ENCODE results near the gene DMD. TPM values are rescaled to one million over a fixed set of nuclear protein-coding genes. Genes with fewer than 3 reads are reported as not detected.

Gene DMD
- total RNA-seq, 4 donors from 2014 or later: 18.7 to 69.5 (median 38.5) TPM

- TF ChIP-seq POLR2AphosphoS5 (IDR thresholded peaks at IDR 0.05) (no peak), POLR2A (IDR thresholded peaks at IDR 0.05) (no peak), CTCF (IDR thresholded peaks at IDR 0.05) (no peak), EP300 (IDR thresholded peaks at IDR 0.05) (no peak)
- no peaks in the 10 kb centered on the region for H3K4me1 ChIP-seq
- no peaks in the 10 kb centered on the region for H3K9me3 ChIP-seq
- no peak for DNase-seq (ENCODE audit: low spot score in 2 of 2)
- H3K27me3 ChIP-seq: no peaks in the 10 kb centered on the region
- no peaks in the 10 kb centered on the region for H3K36me3 ChIP-seq
- H3K27ac ChIP-seq: no peak overlapping the region
- 58% methylated on average over 3 of the region's 3 CpGs for WGBS
- H3K4me3 ChIP-seq: no peak overlapping the region
Measured at GRCh38 chrX:31252133-31252532, 1959.2 kb downstream of the DMD start.

GRCh38 chrX:31251336-31251735, 1960.0 kb downstream of the DMD start:
- Histone ChIP-seq H3K27me3 (no peaks in the 10 kb centered on the region), H3K4me1 (no peaks in the 10 kb centered on the region), H3K36me3 (no peaks in the 10 kb centered on the region), H3K9me3 (no peaks in the 10 kb centered on the region), H3K27ac (no peak overlapping the region), H3K4me3 (no peak overlapping the region)
- no peak for TF ChIP-seq CTCF (IDR thresholded peaks at IDR 0.05)
- DNase-seq (ENCODE audit: low spot score in 2 of 2): no peak
- 62% methylated on average over 4 of the region's 4 CpGs for WGBS

- whole genome bisulfite sequencing: 86% methylated on average over 4 of the region's 4 CpGs
- H3K27me3 ChIP-seq: no peaks in the 10 kb centered on the region
- no peaks in the 10 kb centered on the region for H3K36me3 ChIP-seq
- TF ChIP-seq CTCF (IDR thresholded peaks at IDR 0.05) (no peak), POLR2AphosphoS5 (IDR thresholded peaks at IDR 0.05) (no peak), POLR2A (IDR thresholded peaks at IDR 0.05) (no peak)
- no peaks in the 10 kb centered on the region for H3K9me3 ChIP-seq
- H3K27ac ChIP-seq: no peak overlapping the region
- H3K4me3 ChIP-seq: no peak overlapping the region
- DNase-seq (ENCODE audit: low spot score in 2 of 2): no peak
- no peaks in the 10 kb centered on the region for H3K4me1 ChIP-seq
Measured at GRCh38 chrX:31245714-31246113, 1965.6 kb downstream of the DMD start.

GRCh38 chrX:31243804-31244203, 1967.5 kb downstream of the DMD start:
- H3K27me3 ChIP-seq: no peaks in the 10 kb centered on the region
- TF ChIP-seq POLR2AphosphoS5 (IDR thresholded peaks at IDR 0.05): no peak
- no peaks in the 10 kb centered on the region for H3K36me3 ChIP-seq
- H3K4me1 ChIP-seq: no peaks in the 10 kb centered on the region
- H3K4me3 ChIP-seq: no peak overlapping the region
- H3K27ac ChIP-seq: no peak overlapping the region
- no peak for DNase-seq (ENCODE audit: low spot score in 2 of 2)
- no peaks in the 10 kb centered on the region for H3K9me3 ChIP-seq
- 71% methylated on average over 3 of the region's 3 CpGs for WGBS

GRCh38 chrX:31240982-31241381, 1970.4 kb downstream of the DMD start:
- no peak overlapping the region for H3K4me3 ChIP-seq
- H3K27me3 ChIP-seq: no peaks in the 10 kb centered on the region
- H3K4me1 ChIP-seq: peaks cover under 1% of the 10 kb centered on the region
- no peak for DNase-seq (ENCODE audit: low spot score in 2 of 2)
- WGBS: 78% methylated on average over 3 of the region's 3 CpGs
- H3K36me3 ChIP-seq: no peaks in the 10 kb centered on the region
- no peak for TF ChIP-seq POLR2A (IDR thresholded peaks at IDR 0.05)
- no peak for TF ChIP-seq CTCF (IDR thresholded peaks at IDR 0.05)
- no peak for TF ChIP-seq EP300 (IDR thresholded peaks at IDR 0.05)
- no peak for TF ChIP-seq POLR2AphosphoS5 (IDR thresholded peaks at IDR 0.05)
- H3K27ac ChIP-seq: no peak overlapping the region
- no peaks in the 10 kb centered on the region for H3K9me3 ChIP-seq

GRCh38 chrX:31237189-31237588, 1974.2 kb downstream of the DMD start:
- peaks cover 2% of the 10 kb centered on the region for H3K4me1 ChIP-seq
- no peaks in the 10 kb centered on the region for H3K9me3 ChIP-seq
- no peak overlapping the region for H3K27ac ChIP-seq
- WGBS: 85% methylated on average over 1 of the region's 1 CpG
- TF ChIP-seq EP300 (IDR thresholded peaks at IDR 0.05) (no peak), POLR2AphosphoS5 (IDR thresholded peaks at IDR 0.05) (no peak), POLR2A (IDR thresholded peaks at IDR 0.05) (no peak), CTCF (IDR thresholded peaks at IDR 0.05) (no peak)
- no peak overlapping the region for H3K4me3 ChIP-seq
- no peaks in the 10 kb centered on the region for H3K36me3 ChIP-seq
- no peaks in the 10 kb centered on the region for H3K27me3 ChIP-seq
- no peak for DNase-seq (ENCODE audit: low spot score in 2 of 2)
